Parathyroid adenoma (tissue), 2 donors: ENCODE results near the gene CYGB.

ENCODE experiments used
- H2AFZ ChIP-seq: fragments of 300-600 bp; sonication (generic); one replicate; pipeline ENCODE4 v1.7.0; 2017; ENCODE audit warnings: antibody characterized with exemption, mild to moderate bottlenecking
- H3K27ac ChIP-seq: fragments of 300-600 bp; sonication (generic); one replicate; pipeline ENCODE4 v1.7.0; 2017
- H3K27me3 ChIP-seq: fragments of 300-600 bp; sonication (generic); one replicate; pipeline ENCODE4 v1.7.0; 2017; ENCODE audit warnings: low read length; ENCODE audit not compliant: control insufficient read depth, insufficient read depth
- H3K36me3 ChIP-seq: fragments of 300-600 bp; sonication (generic); one replicate; pipeline ENCODE4 v1.7.0; 2017; ENCODE audit warnings: low read length; ENCODE audit not compliant: control insufficient read depth, insufficient read depth
- H3K4me1 ChIP-seq: fragments of 300-600 bp; sonication (generic); one replicate; pipeline ENCODE4 v1.7.0; 2017; ENCODE audit warnings: control low read depth
- H3K4me2 ChIP-seq: fragments of 300-600 bp; sonication (generic); one replicate; pipeline ENCODE4 v1.7.0; 2017; ENCODE audit warnings: low read length
- H3K4me3 ChIP-seq: fragments of 300-600 bp; sonication (generic); one replicate; pipeline ENCODE4 v1.7.0; 2017; ENCODE audit warnings: low read depth, low read length
- H3K79me2 ChIP-seq: fragments of 300-600 bp; sonication (generic); one replicate; pipeline ENCODE4 v1.7.0; 2017; ENCODE audit warnings: control low read depth
- H3K9ac ChIP-seq: fragments of 300-600 bp; sonication (generic); one replicate; pipeline ENCODE4 v1.7.0; 2017; ENCODE audit warnings: mild to moderate bottlenecking
- H3K9me3 ChIP-seq: fragments of 300-600 bp; sonication (generic); one replicate; pipeline ENCODE4 v1.7.0; 2017; ENCODE audit warnings: low read length; ENCODE audit not compliant: control insufficient read depth
- TF ChIP-seq, protein P1 (sequence below): fragments of 300-600 bp; sonication (generic); IDR thresholded peaks from one replicate; pipeline ENCODE4 v1.7.0; 2017; ENCODE audit warnings: antibody characterized with exemption, mild to moderate bottlenecking
- donor health status: primary hyperparathyroidism.

The CYGB gene

DNA sequence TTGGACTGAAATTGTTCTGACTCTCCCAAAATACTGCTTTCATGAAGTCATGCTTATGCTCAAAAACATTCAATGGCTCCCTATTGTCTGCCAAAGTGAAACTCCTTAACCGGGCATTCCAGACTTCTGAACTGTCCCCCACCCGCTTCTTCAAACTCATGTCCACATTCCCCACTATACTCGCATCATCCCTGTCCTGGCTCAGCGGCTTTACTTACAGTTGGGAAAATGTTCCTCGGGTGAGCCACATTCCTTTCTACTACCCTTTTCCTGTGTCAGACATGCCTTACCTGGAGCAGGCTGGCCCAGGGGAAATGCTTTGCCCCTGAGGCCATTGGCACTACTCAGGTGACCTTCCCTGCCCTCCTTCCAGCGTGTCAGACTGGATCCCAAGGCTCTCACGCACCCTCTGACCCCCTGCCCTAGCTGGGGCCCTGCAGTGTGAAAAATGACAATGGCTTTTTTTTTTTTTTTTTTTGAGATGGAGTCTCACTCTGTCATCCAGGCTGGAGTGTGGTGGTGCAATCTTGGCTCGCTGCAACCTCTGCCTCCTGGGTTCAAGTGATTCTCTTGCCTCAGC, 5.3 kb downstream of the CYGB start:
- no peak overlapping the region for H3K4me3 ChIP-seq
- no peak overlapping the region for H3K27ac ChIP-seq
- no peaks in the 10 kb centered on the region for H3K36me3 ChIP-seq
- H3K9me3 ChIP-seq: no peaks in the 10 kb centered on the region
- no peak overlapping the region for H3K4me2 ChIP-seq
- H2AFZ ChIP-seq: no peak overlapping the region
- H3K9ac ChIP-seq: no peak overlapping the region
- H3K27me3 ChIP-seq: no peaks in the 10 kb centered on the region
- H3K4me1 ChIP-seq: peaks cover 2% of the 10 kb centered on the region
- no peaks in the 10 kb centered on the region for H3K79me2 ChIP-seq
- TF ChIP-seq, protein P1, sequence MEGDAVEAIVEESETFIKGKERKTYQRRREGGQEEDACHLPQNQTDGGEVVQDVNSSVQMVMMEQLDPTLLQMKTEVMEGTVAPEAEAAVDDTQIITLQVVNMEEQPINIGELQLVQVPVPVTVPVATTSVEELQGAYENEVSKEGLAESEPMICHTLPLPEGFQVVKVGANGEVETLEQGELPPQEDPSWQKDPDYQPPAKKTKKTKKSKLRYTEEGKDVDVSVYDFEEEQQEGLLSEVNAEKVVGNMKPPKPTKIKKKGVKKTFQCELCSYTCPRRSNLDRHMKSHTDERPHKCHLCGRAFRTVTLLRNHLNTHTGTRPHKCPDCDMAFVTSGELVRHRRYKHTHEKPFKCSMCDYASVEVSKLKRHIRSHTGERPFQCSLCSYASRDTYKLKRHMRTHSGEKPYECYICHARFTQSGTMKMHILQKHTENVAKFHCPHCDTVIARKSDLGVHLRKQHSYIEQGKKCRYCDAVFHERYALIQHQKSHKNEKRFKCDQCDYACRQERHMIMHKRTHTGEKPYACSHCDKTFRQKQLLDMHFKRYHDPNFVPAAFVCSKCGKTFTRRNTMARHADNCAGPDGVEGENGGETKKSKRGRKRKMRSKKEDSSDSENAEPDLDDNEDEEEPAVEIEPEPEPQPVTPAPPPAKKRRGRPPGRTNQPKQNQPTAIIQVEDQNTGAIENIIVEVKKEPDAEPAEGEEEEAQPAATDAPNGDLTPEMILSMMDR: no peak

DNA sequence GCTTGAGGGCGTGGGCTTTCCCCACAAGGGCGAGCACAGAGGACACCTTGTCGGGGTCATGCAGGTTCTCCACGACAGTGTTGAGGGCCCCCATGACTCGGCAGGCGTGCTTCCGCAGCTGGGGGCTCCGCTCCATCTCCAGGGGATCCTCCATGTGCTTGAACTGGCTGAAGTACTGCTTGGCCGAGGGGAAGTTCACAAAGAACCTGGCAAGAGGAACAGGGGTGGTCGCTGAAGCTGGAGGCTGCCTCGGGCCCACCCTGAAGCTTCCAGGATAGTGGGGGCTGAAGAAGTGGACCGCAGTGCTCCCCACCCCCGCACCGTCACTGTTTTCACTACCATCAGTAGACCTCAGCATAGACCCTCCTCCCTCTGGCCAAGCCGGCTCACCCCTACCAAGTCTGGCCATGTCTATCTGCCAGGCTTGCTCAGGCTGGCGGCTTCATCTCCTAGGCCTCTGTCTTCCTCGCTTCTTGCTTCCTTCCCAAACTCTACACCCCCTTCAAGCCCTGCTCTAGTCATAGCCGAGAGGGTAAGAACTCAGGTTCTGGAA, 5.9 kb downstream of the CYGB start:
- no peak overlapping the region for H2AFZ ChIP-seq
- H3K27ac ChIP-seq: peak overlapping the region; percentile 81
- no peak overlapping the region for H3K4me2 ChIP-seq
- H3K79me2 ChIP-seq: no peaks in the 10 kb centered on the region
- peaks cover 2% of the 10 kb centered on the region for H3K4me1 ChIP-seq
- H3K36me3 ChIP-seq: no peaks in the 10 kb centered on the region
- H3K9me3 ChIP-seq: no peaks in the 10 kb centered on the region
- no peak overlapping the region for H3K4me3 ChIP-seq
- TF ChIP-seq, protein P1: no peak
- H3K27me3 ChIP-seq: no peaks in the 10 kb centered on the region
- no peak overlapping the region for H3K9ac ChIP-seq

DNA sequence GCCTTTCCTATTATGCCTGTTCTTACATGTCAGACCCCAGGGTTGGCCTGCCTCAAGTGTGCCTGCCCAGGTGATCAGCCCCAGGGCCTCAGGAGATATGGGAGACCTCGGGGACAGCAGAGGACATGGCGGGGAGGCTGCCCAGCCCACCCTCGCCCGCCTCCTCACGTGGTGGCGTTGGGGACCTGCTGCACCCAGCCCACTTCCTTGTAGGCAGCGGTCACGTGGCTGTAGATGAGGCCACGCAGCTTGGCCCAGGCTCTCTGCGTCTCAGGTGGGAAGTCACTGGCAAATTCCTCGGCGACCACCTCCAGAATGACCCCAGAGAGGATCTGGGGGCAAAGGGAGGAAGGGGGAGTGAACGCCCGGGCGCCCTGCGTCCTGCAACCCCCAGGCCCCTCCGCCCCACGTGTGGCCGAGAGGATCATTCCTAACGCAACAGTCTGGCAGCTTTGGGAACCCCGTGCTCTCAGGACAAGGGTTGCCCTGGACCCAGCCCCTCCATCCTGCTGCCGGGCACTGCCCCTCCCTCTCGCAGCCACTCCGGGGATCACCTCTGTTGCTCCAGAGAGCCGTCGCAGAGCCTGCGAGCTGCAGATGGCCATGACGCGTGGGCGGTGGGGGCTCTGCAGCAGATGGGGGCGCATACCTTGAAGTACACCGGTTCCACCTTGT, 6.6 kb downstream of the CYGB start:
- TF ChIP-seq, protein P1: no peak
- Histone ChIP-seq H3K4me1 (peaks cover 2% of the 10 kb centered on the region), H3K27ac (peak overlapping the region; percentile 81), H3K27me3 (no peaks in the 10 kb centered on the region), H3K79me2 (no peaks in the 10 kb centered on the region), H3K4me3 (no peak overlapping the region), H3K9ac (no peak overlapping the region), H3K9me3 (no peaks in the 10 kb centered on the region), H2AFZ (no peak overlapping the region), H3K36me3 (no peaks in the 10 kb centered on the region), H3K4me2 (no peak overlapping the region)

DNA sequence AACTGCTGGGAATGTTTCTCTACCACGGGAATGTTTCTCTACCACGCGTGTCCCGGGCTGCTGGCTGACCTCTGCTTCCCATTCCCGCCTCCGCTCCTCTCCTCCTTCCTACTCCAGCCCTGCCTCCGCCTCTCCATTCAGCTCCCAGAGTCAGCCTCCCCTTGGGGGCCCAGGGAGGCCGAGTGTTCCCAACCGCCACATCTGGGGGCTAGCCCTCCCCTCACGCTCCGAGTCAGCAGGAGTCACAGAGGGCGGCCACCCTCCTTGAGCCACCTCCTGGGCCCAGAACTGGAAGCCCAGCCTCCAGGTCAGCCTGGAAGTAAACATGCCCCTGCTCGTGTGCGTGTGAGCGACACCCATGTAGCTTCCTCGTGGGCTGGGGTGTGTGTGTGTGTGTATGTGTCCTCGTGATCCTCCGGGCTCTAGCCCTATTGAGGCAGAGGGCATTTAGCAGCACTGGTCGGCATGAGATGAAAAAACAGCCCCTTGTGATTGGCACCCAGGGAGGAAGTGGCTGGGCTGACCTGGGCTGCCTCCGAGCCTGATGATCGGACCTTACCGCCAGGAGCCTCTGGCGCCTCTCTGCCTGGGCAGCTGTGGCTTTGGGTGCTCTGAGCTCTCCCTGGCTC, 7.3 kb downstream of the CYGB start:
- Histone ChIP-seq H3K4me2 (no peak overlapping the region), H3K27me3 (no peaks in the 10 kb centered on the region), H3K4me3 (no peak overlapping the region), H3K9ac (no peak overlapping the region), H3K4me1 (peaks cover 2% of the 10 kb centered on the region), H3K36me3 (no peaks in the 10 kb centered on the region), H3K27ac (peak overlapping the region; percentile 81), H2AFZ (no peak overlapping the region), H3K9me3 (no peaks in the 10 kb centered on the region), H3K79me2 (no peaks in the 10 kb centered on the region)
- TF ChIP-seq, protein P1: no peak
